Bronchial epithelial cell (primary cell): Measurements from ENCODE around the gene TMEM51. TPM values are rescaled to one million over a fixed set of nuclear protein-coding genes. Genes with fewer than 3 reads are reported as not detected.
A peak's percentile ranks its signal among the peaks of the same experiment; 100 is the strongest.

Experiments used
- DNase-seq: peaks from one replicate; pipeline ENCODE4 v3.0.0-alpha.2; 2010; ENCODE audit warnings: low read depth
- FAIRE-seq: peaks from 2 replicates; lab custom pipeline; 2011; peaks lifted over from hg19 to GRCh38; lab: Jason Lieb, UNC
- H3K27me3 ChIP-seq: 2 replicates; pipeline ENCODE4 v1.5.1; 2011; ENCODE audit warnings: low read length; ENCODE audit not compliant: control insufficient read depth, insufficient read depth
- H3K36me3 ChIP-seq: 2 replicates; pipeline ENCODE4 v1.5.1; 2011; ENCODE audit warnings: low read length; ENCODE audit not compliant: control insufficient read depth, insufficient read depth
- H3K4me3 ChIP-seq: 2 replicates; pipeline ENCODE4 v1.5.1; 2011; ENCODE audit warnings: mild to moderate bottlenecking, low read depth, low read length, control low read depth
- total RNA-seq: library from RNA; depleted of rRNA; stranded (reverse); fragments of >200 nt; gene quantifications from 2 replicates; pipeline ENCODE4 v1.2.1, GENCODE V29; 2014
- TF ChIP-seq, protein P1 (sequence below): IDR thresholded peaks from 2 replicates; pipeline ENCODE4 v1.5.1; 2011; ENCODE audit warnings: mild to moderate bottlenecking, moderate library complexity, low read length, control low read depth, inconsistent platforms; ENCODE audit not compliant: insufficient read depth, severe bottlenecking

Gene TMEM51
- total RNA-seq, 1 donor from 2014 or later = 5.3 TPM

DNA sequence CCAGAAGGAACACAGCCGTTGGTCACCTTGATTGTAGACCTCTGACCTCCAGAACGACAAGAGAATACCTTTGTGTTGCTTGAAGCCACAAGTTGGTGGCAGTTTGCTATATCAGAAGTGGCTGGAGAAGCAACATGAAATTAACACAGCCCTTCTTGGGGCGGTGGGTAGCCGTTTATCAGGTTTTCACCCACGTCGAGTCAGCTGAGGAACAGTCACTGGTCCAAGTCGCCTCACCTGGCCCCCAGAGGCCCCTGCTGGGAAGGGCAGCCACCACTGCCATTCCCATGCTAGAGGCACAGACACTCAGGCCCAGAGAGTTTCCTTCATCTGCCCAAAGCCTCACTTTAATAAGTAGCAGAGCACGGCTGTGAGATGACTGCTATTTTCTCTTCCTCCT, 37.7 kb downstream of the TMEM51 start:
- H3K36me3 ChIP-seq = no peaks in the 10 kb centered on the region

GRCh38 chr1:15191770-15192169, 38.2 kb downstream of the TMEM51 start:
- FAIRE-seq (no peak), DNase-seq (no peak)
- TF ChIP-seq, protein P1, sequence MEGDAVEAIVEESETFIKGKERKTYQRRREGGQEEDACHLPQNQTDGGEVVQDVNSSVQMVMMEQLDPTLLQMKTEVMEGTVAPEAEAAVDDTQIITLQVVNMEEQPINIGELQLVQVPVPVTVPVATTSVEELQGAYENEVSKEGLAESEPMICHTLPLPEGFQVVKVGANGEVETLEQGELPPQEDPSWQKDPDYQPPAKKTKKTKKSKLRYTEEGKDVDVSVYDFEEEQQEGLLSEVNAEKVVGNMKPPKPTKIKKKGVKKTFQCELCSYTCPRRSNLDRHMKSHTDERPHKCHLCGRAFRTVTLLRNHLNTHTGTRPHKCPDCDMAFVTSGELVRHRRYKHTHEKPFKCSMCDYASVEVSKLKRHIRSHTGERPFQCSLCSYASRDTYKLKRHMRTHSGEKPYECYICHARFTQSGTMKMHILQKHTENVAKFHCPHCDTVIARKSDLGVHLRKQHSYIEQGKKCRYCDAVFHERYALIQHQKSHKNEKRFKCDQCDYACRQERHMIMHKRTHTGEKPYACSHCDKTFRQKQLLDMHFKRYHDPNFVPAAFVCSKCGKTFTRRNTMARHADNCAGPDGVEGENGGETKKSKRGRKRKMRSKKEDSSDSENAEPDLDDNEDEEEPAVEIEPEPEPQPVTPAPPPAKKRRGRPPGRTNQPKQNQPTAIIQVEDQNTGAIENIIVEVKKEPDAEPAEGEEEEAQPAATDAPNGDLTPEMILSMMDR = no peak

More for the DNA sequence above, 37.7 kb downstream of the TMEM51 start:
- no peak for DNase-seq
- no peaks in the 10 kb centered on the region for H3K27me3 ChIP-seq
- H3K4me3 ChIP-seq = no peak overlapping the region
- FAIRE-seq = no peak
- TF ChIP-seq, protein P1 = no peak

GRCh38 chr1:15192916-15193550, 39.5 kb downstream of the TMEM51 start:
- Histone ChIP-seq H3K27me3 (no peaks in the 10 kb centered on the region), H3K36me3 (no peaks in the 10 kb centered on the region), H3K4me3 (no peak overlapping the region)
- DNase-seq (no peak), FAIRE-seq (no peak)
- TF ChIP-seq, protein P1 = no peak

More at GRCh38 chr1:15191770-15192169, 38.2 kb downstream of the TMEM51 start:
- no peaks in the 10 kb centered on the region for H3K36me3 ChIP-seq
- H3K27me3 ChIP-seq = no peaks in the 10 kb centered on the region
- no peak overlapping the region for H3K4me3 ChIP-seq

DNA sequence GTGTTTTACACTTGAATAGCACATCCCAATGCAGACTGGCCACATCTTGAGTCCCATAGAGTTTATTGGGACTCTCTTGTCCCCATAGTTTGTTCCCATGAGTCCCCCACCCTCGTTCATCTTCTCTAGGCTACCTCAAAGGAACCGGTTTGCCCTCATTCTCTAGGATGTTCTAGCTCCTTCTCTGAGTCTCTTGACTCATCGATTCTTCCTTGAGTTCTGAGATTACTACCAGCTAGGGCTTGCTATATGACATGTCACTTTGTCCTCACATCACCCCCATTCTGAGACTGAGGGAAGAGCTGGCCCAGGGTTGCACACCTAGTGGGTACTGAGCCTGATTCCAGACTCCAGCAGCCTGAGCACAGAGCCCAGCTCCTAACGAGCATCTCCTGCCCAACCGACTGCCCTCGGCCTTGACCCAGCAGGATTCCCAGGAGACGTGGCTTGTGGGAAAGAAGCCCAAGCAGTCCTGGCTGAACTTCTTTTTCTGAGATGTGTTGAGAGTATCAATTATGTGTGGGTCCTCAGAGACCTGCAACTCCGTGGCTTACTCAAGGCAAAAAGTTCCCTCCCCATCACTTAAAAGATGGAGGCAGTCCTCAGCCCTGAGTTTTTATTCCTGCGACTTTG, 42.0 kb downstream of the TMEM51 start:
- H3K4me3 ChIP-seq = no peak overlapping the region
- H3K27me3 ChIP-seq = no peaks in the 10 kb centered on the region
- DNase-seq (peak; percentile 69), FAIRE-seq (no peak)
- no peaks in the 10 kb centered on the region for H3K36me3 ChIP-seq
- TF ChIP-seq, protein P1 = no peak

- Histone ChIP-seq H3K36me3 (no peaks in the 10 kb centered on the region), H3K27me3 (no peaks in the 10 kb centered on the region), H3K4me3 (no peak overlapping the region)
- DNase-seq = no peak
- no peak for FAIRE-seq
- TF ChIP-seq, protein P1 = no peak
These were observed 42.5 kb downstream of the TMEM51 start for GRCh38 chr1:15196069-15196468.
